ENCODE data around the gene TNFRSF1B.
"Not testable (repeated sequence)": the region's sequence is repeated elsewhere in the genome, so short reads cannot be mapped to it uniquely, and the experiment has no call there.

TNFRSF1B gene

DNA sequence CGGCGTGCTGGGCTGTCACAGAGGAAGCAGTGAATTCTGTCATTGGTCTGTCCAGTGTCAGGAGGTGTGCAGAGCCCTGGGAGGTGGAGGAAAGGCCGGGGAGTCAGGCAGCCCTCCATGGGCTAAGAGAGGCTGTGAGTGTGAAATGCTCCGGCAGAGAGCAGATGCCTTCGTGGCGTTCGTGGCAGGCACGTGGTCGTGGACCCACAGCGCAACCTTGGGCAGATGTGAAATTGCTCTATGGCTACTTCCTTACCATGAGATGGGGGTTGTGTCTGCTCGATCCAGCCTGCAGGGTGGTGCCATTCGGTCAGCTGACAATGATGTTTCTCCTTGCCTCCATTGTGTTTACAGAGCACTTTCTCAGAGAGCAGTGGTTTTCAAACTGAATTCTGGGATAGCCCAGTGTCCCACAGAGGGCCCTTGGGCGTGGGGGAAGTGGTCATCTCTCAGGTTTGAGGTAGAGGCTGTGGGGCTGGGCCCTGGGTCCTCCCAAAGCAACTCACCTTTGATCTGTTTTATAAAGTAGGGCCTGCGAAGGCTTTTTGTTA is 27.9 kb downstream of the TNFRSF1B start:
- FAIRE-seq = no peak

DNA sequence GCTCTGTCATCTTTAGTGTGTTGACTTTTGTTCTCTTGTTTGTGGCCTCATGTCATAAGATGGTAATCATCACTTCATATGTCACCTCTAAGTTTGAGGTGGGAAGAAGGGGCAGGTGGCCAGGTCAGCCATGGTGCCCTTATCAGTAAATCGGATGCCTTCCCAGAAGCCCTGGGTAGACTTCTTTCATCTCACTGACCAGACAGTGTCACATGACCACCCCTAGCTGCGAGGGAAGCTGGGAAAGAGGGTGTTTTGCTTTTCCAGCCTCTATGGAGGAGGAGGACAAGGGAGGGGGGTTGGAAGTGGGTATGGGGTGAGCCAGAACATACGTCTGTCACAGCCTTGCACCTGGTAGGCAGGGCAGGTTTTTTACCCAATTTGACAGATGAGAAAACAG is 28.6 kb downstream of the TNFRSF1B start:
- no peak for FAIRE-seq

DNA sequence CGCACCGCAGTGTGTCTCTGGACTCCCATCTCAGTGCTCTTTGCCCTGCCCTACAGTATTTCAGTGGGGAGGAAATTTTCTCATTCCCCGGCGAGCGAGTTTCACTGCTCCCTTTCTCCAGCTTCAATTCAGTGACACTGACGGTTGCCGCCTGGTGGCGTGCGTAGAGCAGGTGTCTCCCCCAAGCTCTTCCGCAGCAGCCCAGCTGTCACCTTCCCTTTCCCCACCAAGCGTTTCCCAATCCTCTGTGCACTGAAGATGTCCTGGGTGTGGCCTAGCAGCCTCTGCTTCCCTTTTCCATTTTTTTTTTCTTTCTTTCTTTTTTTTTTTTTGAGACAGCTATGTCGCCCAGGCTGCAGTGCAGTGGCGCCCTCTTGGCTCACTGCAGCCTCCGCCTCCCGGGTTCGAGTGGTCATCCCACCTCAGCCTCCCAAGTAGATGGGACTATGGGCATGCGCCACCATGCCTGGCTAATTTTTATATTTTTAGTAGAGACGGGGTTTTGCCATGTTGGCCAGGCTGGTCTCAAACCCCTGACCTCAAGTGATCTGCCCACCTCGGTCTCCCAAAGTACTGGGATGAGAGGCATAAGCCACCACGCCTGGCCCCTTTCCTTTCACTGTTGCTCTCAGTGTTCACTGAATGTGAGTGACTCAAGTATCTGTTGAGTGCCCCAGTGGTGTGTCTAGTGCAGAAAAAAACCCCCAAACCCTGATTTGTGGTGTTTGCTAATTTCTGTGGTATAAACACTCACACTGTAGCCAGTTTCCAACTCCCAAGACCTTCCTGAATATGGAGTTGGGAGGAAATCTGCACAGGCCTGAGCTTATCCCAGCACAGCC is 30.1 kb downstream of the TNFRSF1B start:
- FAIRE-seq = no peak

DNA sequence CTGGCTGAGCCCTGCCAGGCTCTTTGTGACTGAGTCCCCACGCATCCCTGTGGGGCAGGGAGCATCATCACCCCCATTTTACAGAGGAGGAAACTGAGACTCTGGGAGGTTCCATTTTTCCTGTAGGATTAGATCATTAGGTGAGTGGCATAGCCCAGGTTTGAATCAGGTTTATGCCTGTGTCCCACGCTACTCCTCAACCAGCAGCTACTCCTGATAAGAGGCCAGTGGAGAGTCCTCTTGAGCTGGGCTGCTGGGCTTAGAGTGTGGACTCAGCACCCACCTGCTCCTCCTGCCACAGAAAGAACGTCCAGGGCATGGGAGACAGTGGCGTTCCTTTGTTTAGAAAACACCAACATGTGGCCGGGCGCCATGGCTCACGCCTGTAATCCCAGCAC is 30.7 kb downstream of the TNFRSF1B start:
- no peak for FAIRE-seq

DNA sequence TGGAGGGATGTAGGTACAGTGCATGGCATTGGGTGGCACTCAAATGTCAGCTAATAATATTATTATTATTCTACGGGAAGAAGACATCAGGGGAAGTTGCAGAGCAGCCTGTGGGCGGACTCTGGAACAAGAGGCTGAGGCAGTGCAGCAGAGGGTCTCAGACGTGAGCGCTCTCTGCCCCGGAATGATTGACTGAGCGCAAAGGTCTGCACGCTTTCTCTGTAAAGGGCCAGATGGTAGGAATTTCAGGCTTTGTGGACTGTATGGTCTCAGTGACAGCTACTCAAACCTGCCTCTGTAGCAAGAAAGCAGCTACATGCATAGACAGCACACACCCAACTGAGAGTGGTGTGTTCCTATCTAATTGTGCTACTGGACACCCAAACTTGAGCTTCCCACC is 33.4 kb downstream of the TNFRSF1B start:
- FAIRE-seq = no peak

DNA sequence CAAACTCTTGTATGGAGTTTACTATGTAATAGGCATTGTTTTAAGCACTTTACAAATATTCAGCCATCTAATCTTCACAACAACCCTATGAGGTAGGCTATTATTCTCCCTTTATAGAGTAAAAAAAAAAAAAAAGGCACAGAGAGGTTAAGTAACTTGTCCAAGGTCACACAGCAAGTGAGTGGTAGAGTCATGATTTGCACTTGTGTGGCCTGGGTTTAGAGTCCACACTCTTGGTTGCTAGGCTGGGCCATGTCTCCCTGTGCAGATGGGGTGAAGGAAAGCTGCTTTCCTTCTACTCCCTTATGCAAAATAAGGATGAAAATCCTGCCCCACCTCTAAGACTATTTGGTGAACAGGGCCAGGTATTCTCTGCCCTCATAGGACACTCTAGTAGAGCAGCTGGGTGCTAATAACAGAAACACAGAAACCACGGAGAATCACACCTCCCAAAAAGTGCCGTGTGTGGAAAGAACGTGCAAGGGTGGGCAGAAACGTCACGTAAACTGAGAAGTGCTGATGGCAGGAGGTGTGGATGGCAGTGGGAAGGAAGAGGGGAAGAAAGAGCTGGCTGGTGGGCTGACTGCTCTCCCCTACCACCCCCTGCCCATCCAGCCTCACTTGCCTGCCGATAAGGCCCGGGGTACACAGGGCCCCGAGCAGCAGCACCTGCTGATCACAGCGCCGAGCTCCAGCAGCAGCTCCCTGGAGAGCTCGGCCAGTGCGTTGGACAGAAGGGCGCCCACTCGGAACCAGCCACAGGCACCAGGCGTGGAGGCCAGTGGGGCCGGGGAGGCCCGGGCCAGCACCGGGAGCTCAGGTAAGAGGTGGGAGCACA is 34.8 kb downstream of the TNFRSF1B start:
- no peak for FAIRE-seq

DNA sequence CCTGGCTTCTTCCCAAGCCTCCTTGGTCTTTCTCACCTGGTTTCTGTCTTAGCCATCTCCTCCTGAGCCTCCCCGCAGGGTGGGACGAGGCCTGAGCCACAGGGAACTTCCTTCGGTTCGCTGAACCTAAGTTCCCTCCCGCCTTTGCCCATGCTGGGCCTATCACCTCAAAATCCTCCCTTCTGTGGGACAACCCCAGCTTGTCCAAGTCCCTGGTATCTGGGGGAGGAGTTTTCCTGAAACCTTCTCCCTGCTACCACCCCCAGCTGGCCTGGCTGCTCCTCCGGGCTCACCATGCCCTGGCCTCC is 35.4 kb downstream of the TNFRSF1B start:
- FAIRE-seq = no peak

DNA sequence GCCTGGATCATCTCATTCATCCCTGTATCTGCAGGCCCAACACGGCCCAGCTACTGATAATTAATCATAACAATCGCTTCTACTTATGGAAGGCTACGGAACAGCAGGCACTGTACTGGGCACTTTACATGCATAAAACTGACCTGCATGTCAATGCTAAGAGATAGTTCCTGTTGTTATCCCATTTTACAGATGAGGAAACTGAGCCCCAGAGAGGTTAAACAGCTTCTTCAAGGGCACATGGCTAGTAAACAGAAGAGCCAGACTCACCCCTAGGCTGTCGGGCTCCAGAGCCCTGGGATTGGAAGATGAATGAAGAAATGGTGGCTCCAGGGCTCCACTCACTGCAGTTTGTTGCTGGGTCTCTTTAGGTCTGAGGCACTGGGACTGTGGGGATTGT is 35.8 kb downstream of the TNFRSF1B start:
- no peak for FAIRE-seq

DNA sequence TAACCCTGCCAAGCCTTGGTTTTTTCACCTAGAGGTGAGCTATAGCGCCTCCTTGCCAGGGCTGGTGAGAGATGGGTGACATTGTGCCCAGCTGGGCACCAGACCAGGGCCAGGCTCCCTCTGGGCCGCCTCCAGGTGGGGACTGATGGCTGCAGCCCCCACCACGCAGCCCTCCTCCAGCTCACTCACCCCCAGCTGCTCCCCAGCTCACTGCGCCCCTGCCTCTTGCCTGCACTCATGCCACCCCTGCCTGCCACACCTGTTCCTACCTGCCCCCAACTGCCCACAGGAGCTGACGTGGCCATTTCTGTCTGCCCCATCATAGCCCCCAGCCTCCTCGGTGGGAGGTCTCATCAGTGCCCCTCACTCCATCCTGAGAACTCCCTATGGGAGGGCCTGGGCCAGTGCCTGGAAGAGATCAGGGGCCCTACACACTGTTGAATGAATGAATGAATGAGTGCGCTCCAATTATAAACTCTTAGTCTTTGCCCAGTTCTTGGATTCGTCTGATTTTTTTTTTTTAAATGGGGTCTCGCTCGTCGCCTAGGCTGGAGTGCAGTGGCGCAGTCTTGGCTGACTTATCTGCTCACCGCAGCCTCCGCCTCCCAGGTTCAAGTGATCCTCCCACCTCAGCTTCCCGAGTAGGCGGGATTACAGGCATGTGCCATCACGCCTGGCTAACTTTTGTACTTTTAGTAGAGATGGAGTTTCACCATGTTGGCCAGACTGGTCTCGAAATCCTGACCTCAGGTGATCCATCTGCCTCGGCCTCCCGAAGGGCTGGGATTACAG is 36.6 kb downstream of the TNFRSF1B start:
- FAIRE-seq = no peak

DNA sequence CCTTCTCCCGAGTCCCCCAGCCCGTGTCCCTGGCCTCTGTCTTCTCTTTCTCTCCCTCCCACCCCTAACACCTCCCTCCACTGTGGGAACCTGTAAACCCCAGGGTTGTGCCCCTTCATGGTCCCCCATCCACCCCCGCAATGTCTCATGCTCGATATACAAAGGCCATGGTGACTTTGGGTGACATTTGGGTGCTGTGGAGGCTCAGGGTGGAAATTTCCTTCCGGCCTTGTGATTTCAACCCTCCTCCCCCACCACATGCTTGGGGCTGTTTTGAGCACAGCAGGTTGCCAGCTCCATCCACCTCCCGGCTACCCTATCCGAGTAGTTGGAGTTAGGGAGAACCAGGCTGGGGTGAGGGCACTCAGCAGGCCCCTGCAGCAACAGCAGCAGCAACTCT is 37.3 kb downstream of the TNFRSF1B start:
- FAIRE-seq = no peak

DNA sequence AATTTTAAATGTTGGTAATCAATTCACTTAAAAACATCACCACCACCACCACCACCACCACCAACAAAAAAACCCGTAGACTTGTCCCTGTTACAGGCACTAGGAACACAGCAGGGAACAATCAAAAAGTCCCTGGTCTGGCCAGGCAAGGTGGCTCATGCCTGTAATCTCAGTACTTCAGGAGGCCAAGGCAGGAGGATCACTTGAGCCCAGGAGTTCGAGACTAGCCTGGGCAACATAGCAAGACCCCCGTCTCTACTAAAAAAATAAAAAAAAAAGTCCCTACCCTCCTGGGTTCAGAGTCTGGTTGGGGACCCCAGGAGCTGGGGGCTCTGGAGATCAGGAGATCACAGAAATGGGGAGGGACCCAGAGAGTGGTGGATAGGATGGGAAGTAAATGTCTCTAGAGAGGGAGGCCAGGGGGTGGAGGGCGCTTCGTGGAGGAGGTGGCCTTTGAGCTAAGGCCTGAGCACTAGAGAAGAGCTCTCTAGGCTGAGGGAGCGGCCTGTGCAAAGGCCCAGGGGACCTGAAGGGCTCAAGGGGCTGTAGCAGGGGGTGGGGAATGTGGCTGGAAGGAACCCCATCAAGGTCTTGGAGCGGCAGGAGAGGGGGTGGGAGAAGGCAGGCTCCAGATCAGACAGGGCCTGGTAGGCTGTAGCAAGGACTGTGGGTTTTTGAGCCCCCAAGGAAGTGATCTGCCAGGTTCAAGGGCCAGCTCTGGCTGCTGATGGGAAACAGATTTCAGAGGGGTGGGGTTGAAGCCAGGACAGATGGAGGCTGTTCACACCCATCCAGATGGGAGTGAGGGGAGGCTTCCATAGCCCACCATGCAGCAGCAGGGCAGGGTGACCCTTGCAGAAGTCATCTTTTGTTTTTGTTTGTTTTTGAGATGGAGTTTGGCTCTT is 38.2 kb downstream of the TNFRSF1B start:
- no peak for FAIRE-seq

DNA sequence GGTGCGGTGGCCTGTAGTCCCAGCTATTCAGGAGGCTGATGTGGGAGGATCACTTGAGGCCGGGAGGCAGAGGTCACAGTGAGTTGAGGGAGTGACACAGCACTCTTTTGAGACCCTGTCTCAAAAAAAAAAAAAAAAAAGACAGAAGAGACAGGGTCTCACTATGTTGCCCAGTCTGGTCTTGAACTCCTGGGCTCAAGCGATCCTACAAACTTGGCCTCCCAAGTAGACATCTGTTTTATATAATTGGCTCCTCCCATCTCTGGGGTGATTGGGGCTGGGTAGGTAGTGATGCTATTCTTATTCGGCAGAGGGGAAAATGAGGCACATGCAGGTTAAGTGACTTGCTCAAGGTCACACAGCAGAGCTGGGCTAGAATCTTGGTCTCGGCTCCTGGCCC is 39.4 kb downstream of the TNFRSF1B start:
- no peak for FAIRE-seq

DNA sequence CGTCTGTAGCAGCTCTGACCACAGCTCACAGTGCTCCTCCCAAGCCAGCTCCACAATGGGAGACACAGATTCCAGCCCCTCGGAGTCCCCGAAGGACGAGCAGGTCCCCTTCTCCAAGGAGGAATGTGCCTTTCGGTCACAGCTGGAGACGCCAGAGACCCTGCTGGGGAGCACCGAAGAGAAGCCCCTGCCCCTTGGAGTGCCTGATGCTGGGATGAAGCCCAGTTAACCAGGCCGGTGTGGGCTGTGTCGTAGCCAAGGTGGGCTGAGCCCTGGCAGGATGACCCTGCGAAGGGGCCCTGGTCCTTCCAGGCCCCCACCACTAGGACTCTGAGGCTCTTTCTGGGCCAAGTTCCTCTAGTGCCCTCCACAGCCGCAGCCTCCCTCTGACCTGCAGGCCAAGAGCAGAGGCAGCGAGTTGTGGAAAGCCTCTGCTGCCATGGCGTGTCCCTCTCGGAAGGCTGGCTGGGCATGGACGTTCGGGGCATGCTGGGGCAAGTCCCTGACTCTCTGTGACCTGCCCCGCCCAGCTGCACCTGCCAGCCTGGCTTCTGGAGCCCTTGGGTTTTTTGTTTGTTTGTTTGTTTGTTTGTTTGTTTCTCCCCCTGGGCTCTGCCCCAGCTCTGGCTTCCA is 40.1 kb downstream of the TNFRSF1B start:
- no peak for FAIRE-seq

DNA sequence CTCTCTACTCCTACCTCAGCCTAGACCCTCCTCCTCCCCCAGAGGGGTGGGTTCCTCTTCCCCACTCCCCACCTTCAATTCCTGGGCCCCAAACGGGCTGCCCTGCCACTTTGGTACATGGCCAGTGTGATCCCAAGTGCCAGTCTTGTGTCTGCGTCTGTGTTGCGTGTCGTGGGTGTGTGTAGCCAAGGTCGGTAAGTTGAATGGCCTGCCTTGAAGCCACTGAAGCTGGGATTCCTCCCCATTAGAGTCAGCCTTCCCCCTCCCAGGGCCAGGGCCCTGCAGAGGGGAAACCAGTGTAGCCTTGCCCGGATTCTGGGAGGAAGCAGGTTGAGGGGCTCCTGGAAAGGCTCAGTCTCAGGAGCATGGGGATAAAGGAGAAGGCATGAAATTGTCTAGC is 41.5 kb downstream of the TNFRSF1B start:
- no peak for FAIRE-seq

DNA sequence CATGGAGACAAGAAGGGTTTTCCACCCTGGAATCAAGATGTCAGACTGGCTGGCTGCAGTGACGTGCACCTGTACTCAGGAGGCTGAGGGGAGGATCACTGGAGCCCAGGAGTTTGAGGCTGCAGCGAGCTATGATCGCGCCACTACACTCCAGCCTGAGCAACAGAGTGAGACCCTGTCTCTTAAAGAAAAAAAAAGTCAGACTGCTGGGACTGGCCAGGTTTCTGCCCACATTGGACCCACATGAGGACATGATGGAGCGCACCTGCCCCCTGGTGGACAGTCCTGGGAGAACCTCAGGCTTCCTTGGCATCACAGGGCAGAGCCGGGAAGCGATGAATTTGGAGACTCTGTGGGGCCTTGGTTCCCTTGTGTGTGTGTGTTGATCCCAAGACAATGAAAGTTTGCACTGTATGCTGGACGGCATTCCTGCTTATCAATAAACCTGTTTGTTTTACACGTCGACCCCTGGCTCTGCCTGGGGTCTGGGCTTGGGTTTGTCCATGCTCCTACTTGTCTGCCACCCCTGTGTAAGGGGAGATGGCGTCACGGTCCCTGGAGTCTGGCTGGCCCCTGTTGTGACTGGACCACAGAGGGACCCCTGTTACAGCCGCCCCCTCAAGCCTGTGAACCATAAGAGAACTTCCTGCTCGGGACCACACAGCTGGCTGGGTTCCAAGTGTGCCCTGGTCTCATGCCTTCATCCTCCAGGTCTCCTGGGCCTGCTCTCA is 42.1 kb downstream of the TNFRSF1B start:
- no peak for FAIRE-seq

DNA sequence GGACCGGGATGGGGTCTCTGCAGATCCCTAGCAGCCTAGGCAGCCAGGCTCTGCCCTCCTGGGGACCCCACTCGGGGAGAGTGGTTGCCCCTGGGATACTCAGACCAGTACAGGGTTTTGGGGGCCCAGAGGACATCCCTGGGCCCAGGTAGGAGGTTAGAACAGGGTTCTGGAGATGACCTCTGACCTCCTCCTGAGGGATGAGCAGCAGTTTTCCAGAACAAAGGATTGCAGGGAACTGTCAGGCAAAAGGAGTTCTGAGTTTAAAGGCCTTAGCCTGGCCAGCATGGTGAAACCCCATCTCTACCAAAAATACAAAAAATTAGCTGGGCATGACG is 42.7 kb downstream of the TNFRSF1B start:
- no peak for FAIRE-seq

DNA sequence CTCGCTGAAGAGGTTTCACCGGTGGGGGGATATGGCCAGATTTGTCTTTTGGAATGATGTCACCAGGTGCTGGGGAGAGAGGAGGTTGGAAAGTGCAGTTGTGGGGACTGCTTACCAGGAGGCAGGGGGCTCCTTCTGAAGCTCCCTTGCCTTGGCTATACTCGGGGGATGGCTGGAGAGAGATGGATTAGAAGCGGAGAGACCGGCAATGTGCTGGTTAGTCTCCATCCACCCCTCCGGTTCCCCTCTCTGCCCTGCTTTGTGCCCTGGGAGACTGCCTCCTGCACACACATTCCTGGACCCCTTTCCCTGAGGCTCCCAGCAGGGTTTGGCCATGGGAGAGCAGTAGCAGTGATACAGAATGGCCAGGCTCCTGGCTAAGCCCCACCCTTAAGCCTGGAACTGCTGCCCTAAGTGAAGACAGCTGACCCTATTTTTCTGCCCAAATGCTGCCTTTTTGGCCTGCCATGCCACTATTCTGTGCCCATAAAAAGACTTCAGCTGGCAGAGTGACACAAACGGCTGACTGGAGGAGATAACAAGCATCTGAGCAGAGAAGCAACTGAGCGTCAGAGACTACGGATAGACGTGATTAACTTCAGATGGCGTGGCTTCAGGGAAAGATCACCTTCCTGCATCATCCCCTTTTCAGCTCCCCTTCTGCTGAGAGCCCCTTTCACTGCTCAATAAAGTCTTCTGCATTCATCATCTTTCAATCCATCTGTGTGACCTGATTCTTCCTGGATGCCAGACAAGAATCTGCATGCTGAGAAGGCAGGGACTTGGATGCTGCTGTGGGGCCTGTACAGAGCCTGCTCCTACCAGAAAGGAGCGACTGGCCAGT is 48.5 kb downstream of the TNFRSF1B start:
- FAIRE-seq = no peak

DNA sequence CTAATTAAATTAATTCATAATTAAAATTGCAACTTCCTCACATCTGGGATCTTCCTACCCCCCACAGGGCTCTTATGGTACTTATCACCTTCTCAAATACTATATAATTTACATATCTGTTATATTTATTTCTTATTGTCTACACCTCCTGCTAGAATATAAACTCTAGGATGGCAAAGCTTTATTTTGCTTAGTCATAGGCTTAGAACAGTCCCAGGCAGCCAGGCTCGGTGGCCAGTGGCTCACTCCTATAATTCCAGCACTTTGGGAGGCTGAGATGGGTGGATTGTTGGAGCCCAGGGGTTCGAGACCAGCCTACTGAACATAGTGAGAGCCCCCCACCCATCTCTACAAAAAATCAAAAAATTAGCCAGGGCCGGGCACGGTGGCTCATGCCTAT is 53.0 kb downstream of the TNFRSF1B start:
- FAIRE-seq = no peak

DNA sequence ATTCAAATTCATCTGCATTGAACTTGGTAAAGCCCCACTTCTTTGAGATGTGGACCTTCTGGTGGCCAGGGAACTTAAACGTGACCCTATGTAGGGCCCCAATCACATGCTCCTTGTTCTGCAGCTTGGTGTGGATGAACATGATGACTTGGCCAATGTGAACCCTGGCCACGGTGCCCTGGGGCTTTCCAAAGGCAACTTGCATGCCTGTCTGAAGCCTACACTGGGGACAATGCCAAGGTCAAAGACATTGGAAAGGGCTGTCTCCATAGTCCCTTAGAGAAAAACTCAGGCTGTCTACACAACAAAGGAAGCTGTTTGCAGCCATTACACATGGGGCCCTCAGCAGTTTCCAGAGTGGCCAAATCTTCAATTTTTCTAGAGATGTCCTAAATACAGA is 54.1 kb downstream of the TNFRSF1B start:
- FAIRE-seq = no peak

DNA sequence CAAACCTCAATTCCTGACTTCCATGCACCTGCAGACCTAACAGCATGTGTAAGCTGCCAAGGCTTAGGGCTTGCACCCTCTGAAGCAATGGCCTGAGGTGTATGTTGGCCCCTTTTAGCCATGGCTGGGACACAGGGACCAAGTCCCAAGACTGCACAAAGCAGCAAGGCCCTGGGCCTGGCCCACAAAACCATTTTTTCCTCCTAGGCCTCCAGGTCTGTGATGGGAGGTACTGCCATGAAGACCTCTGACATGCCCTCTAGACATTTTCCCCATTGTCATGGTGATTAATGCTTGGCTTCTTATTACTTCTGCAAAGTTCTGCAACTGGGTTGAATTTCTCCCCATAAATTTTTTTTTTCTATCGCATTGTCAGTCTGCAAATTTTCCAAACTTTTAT is 55.9 kb downstream of the TNFRSF1B start:
- not testable (repeated sequence) for FAIRE-seq

Data from colon (tissue), 2 donors.